RWPE2 (cell line): ENCODE data around the gene NAP1L1.

Experiments used
- ATAC-seq: fragments of 200-7000 bp; cut with Tn5 transposase; 3 replicates; pipeline ENCODE4 v1.9.1; 2021; ENCODE audit warnings: low read depth
- DNase-seq: peaks from one replicate; pipeline ENCODE4 v3.0.0-alpha.2; 2020; ENCODE audit warnings: low spot score
- H3K27ac ChIP-seq: fragments of 450-650 bp; 2 replicates; pipeline ENCODE4 v1.5.1; 2017; ENCODE audit warnings: mild to moderate bottlenecking; ENCODE audit not compliant: poor library complexity, severe bottlenecking
- H3K27me3 ChIP-seq: fragments of 250-450 bp; sonication (Bioruptor Pico); 2 replicates; pipeline ENCODE4 v1.5.1; 2021; ENCODE audit warnings: mild to moderate bottlenecking, moderate library complexity; ENCODE audit not compliant: insufficient read depth, poor library complexity, severe bottlenecking
- H3K36me3 ChIP-seq: fragments of 250-450 bp; sonication (Bioruptor Pico); 2 replicates; pipeline ENCODE4 v1.5.1; 2020; ENCODE audit warnings: low read depth, mild to moderate bottlenecking, moderate library complexity
- H3K4me1 ChIP-seq: fragments of 250-450 bp; sonication (Bioruptor Pico); 2 replicates; pipeline ENCODE4 v1.5.1; 2021; ENCODE audit warnings: mild to moderate bottlenecking, moderate library complexity; ENCODE audit not compliant: insufficient read depth, poor library complexity, severe bottlenecking
- H3K4me3 ChIP-seq: fragments of 250-450 bp; sonication (Bioruptor Pico); 2 replicates; pipeline ENCODE4 v1.5.1; 2021; ENCODE audit warnings: mild to moderate bottlenecking, moderate library complexity; ENCODE audit not compliant: severe bottlenecking
- H3K9me3 ChIP-seq: fragments of 250-450 bp; sonication (Bioruptor Pico); 2 replicates; pipeline ENCODE4 v1.5.1; 2021; ENCODE audit warnings: mild to moderate bottlenecking, moderate library complexity; ENCODE audit not compliant: severe bottlenecking
- TF ChIP-seq, protein P1 (sequence below): fragments of 450-650 bp; IDR thresholded peaks from one replicate; pipeline ENCODE4 v1.5.1; 2017; ENCODE audit warnings: mild to moderate bottlenecking, moderate library complexity; ENCODE audit not compliant: poor library complexity, severe bottlenecking

NAP1L1 gene

DNA sequence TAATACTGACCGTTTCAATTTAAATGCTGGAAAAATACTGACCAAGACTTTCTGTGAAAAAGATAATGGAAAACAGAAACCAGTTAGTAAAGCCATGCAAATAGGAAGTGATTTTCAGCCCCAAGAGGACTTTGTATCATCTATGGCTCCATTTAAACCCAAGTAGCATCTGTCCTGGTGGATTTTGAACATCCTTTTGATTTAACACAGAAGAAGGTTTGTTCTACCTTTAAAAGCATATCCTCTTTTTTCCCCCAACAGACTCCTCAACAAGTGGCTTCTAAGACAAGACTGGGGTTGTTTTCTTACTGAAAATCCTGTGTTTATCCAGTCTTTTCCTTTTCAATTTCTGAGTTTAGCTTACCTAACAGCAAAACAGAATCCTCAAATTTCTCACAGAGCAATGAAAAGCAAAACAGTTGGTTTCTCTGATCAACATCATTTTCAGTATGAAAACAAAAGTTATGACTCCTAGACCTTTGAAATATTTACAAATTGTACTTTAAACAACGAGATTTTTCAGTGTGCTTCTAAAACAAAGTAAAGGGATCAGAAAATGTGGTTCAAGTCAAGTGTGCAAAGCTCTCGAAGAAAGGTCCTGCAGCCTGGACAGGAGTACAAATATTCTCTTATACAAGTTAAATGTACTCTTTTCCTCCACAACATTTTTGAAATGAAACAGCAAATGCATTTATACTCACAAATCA, 55.8 kb downstream of the NAP1L1 start:
- DNase-seq, result no peak
- Histone ChIP-seq H3K4me3 (peak overlapping the region; percentile 70), H3K9me3 (no peaks in the 10 kb centered on the region), H3K36me3 (peaks cover 48% of the 10 kb centered on the region), H3K27ac (peak overlapping the region; percentile 87), H3K4me1 (peaks cover 38% of the 10 kb centered on the region), H3K27me3 (no peaks in the 10 kb centered on the region)
- no peak for ATAC-seq
- TF ChIP-seq, protein P1, sequence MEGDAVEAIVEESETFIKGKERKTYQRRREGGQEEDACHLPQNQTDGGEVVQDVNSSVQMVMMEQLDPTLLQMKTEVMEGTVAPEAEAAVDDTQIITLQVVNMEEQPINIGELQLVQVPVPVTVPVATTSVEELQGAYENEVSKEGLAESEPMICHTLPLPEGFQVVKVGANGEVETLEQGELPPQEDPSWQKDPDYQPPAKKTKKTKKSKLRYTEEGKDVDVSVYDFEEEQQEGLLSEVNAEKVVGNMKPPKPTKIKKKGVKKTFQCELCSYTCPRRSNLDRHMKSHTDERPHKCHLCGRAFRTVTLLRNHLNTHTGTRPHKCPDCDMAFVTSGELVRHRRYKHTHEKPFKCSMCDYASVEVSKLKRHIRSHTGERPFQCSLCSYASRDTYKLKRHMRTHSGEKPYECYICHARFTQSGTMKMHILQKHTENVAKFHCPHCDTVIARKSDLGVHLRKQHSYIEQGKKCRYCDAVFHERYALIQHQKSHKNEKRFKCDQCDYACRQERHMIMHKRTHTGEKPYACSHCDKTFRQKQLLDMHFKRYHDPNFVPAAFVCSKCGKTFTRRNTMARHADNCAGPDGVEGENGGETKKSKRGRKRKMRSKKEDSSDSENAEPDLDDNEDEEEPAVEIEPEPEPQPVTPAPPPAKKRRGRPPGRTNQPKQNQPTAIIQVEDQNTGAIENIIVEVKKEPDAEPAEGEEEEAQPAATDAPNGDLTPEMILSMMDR, result no peak

DNA sequence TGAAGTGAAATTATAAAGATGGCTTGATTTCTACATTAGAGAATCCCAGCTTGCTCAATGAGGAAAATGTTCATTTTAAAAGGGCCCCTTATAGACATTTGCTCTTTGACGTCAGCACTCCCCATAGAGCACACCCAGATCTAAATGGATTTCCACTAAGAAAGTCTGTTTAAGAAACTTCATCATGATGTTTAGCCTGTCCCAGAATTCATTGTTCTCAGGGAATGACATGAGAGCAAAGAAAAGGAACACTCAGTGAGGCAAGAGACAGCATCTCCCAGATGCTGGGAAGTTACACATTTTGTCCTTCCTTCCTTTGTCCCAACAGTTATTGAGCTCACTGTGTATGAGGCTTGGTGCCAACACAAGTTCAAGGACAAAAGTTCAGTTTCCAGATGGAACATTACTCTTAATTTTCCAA, 57.8 kb downstream of the NAP1L1 start:
- Histone ChIP-seq H3K9me3 (no peaks in the 10 kb centered on the region), H3K36me3 (peaks cover 48% of the 10 kb centered on the region), H3K27me3 (no peaks in the 10 kb centered on the region), H3K27ac (peak overlapping the region; percentile 87), H3K4me3 (no peak overlapping the region), H3K4me1 (peaks cover 39% of the 10 kb centered on the region)
- ATAC-seq (no peak), DNase-seq (no peak)
- TF ChIP-seq, protein P1, result no peak

DNA sequence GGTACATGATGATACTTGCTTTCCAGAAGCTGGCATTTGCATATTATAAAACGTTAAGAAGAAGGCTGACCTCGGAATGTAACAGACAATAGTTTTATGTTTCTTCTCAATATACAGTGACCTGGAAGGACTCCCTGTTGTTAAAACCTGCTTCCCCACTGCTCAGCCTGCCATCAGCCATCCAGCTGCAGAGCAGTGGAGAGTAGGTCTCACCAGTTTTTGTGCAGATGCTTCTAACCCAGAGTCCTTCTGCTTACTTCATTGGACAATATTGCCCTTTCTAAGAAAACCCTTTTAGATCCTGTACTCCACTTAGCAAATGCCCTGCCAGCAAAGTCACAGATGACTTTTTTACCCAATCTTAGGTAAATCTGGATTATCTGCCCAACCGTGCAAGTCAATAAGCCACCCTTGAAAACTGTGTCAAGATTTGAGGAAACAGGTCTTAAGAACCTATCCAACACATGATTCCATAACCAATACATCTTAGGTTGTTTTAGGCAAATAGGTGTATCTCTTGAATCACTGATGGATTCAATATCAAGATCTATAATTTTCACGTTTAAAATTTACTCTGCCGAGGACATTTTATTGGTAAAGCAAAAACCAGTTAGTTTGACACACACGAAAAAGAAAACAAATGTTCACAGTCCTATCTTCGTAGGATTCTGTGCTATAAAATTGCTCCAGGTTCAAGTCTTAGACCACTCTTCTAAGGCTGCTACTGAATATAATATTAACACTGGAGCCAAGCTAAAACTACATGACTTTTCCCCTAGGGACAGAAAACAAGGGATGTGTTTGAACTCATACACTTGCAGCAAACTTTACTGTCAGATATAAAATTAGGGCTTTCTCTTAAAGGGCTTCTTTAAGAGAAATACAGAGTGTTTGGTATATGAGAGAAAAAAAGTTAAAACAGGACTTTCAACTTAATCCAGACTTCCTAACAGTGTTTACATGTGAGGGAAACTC, 58.6 kb downstream of the NAP1L1 start:
- Histone ChIP-seq H3K27me3 (no peaks in the 10 kb centered on the region), H3K9me3 (no peaks in the 10 kb centered on the region), H3K4me3 (no peak overlapping the region), H3K27ac (peak overlapping the region; percentile 87), H3K36me3 (peaks cover 47% of the 10 kb centered on the region), H3K4me1 (peaks cover 46% of the 10 kb centered on the region)
- TF ChIP-seq, protein P1, result no peak
- ATAC-seq (peak; percentile 19; the same call in 2 of the 3 replicates), DNase-seq (no peak)

DNA sequence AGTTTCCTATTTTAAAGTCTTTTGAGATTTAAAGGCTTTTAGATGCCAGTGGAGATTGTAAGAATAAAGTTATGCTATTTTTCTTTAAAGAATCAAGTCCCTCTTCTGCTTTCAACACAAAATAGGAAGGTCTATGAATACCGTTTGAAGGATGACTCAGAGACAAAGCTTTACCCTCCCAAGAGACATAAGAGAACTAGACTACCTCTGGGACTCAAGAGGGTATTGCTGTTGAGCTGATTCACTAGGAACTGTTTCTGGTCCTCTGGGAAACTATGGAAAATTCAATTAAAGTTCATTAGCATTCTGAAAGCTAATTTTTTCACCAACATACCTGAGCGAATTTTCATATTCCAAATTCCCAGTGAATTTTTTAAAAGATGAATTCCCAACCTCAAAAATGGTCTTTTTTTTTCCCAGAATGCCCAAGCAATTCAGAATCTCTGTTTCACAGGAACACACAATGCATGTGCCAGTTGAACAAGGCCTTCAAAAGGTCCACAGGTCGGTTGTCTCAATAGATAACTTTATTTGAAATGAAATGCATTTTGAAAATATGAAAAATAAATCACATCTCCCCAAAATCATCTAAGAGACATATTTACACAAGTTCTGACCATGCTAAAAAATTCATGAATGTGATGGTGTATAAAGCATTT, 59.4 kb downstream of the NAP1L1 start:
- DNase-seq (no peak), ATAC-seq (peak; percentile 48)
- no peaks in the 10 kb centered on the region for H3K27me3 ChIP-seq
- H3K27ac ChIP-seq, result peak overlapping the region; percentile 87
- peaks cover 39% of the 10 kb centered on the region for H3K36me3 ChIP-seq
- TF ChIP-seq, protein P1, result no peak
- no peaks in the 10 kb centered on the region for H3K9me3 ChIP-seq
- no peak overlapping the region for H3K4me3 ChIP-seq
- peaks cover 53% of the 10 kb centered on the region for H3K4me1 ChIP-seq
